GM19397 (cell line): ENCODE results near the gene NCAPH2.

ENCODE experiments used
- ATAC-seq: cut with Tn5 transposase; IDR thresholded peaks from one replicate; pipeline ENCODE4 v1.9.1; 2021; ENCODE audit warnings: mild to moderate bottlenecking, moderate library complexity; ENCODE audit not compliant: unreplicated experiment

The NCAPH2 gene

GRCh38 chr22:50545522-50546325 is 37.7 kb downstream of the NCAPH2 start, which contains the start of gene KLHDC7B:
Gene KLHDC7B (plus strand): TSS chr22:50545899. CDS start chr22:50546244, 345 bp downstream.
- no peak for ATAC-seq

GRCh38 chr22:50546326-50547262 is 38.6 kb downstream of the NCAPH2 start:
- no peak for ATAC-seq

DNA sequence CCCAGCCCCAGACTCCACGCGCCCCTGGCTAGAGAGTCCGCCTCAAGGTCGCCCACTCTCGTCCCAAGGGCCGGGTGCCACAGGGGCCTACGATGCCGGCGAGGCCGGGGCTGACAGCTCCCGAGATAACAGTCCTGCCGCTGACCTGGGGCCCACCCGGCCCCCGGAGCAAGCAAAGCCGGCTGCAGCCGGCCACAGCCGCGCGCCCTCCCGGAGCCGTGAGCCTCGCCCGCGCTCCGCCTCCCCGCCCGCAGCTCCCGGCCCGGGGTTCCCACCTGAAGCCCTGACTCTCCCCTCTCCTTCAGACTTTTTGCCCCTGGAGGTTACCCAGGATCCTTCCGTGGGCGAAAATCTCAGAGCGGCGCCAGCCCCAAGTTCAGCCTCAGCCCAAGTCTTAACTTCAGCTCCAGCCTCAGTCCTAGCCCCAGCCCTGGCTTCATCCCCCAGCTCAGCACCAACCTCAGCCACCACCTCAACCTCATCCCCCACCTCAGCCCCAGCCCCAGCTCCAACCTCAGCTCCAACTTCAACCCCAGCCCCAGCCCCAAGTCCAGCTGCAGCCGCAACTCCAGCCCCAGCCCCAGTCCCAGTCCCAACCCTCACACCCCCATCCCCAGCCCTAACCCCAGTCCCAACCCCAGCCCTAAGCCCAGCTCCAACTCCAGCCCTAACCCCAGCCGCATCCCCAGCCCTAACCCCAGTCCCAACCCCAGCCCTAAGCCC is 39.4 kb downstream of the NCAPH2 start:
- no peak for ATAC-seq

- ATAC-seq = no peak
Observed at GRCh38 chr22:50548040-50548920, 40.3 kb downstream of the NCAPH2 start.

GRCh38 chr22:50548921-50549790 is 41.1 kb downstream of the NCAPH2 start:
- no peak for ATAC-seq

GRCh38 chr22:50550395-50550794 is 42.4 kb downstream of the NCAPH2 start:
- ATAC-seq = no peak

DNA sequence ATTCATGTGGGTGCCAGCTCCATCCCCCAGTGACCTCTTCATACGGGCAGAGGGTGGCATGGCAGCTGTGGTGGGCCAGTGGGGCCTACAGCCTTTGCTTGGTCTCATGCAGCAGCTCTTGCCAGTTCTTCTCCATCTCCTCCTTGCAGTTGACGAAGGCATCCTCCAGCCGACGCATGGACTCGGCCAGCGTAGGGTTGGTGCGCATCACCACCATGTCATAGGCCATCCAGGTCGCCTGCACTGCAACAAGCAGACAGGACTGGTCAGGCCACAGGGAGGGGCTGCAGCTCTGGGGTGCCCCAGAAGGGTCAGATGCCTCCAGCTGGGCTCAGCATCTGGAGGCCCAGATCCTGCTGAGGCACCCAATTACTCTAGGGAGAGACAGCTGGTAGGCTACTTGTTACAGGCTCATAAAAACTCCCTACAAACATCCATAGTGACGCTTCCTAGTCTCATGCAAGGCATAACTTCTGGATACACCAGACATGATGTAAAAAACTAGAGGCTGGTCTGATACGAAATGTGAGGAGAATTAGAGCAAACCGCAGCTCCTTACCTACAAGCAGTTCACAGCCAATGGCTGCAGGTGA is 43.2 kb downstream of the NCAPH2 start:
- ATAC-seq = no peak

- no peak for ATAC-seq
Observed at GRCh38 chr22:50553310-50553709, 45.3 kb downstream of the NCAPH2 start.

- no peak for ATAC-seq
Observed at GRCh38 chr22:50556703-50557102, 48.7 kb downstream of the NCAPH2 start.

DNA sequence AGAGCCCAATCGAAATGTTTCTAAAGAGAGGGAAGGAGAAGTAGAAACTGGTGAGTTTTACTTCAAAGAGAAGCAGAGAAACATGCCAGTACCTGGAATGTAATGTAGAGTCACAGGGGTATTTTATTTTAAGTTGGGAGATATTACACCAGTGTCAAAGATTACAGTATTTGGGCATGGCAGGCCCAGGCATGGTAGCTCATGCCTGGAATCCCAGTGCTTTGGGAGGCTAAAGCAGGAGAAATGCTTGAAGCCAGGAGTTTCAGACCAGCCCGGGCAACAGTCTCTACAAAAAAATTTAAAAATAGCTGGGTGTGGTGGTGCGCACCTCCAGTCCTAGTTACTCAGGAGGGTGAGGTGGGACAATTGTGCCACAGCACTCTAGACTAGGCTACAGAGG is 52.0 kb downstream of the NCAPH2 start:
- ATAC-seq = no peak

GRCh38 chr22:50561401-50562358 is 53.7 kb downstream of the NCAPH2 start:
- no peak for ATAC-seq

DNA sequence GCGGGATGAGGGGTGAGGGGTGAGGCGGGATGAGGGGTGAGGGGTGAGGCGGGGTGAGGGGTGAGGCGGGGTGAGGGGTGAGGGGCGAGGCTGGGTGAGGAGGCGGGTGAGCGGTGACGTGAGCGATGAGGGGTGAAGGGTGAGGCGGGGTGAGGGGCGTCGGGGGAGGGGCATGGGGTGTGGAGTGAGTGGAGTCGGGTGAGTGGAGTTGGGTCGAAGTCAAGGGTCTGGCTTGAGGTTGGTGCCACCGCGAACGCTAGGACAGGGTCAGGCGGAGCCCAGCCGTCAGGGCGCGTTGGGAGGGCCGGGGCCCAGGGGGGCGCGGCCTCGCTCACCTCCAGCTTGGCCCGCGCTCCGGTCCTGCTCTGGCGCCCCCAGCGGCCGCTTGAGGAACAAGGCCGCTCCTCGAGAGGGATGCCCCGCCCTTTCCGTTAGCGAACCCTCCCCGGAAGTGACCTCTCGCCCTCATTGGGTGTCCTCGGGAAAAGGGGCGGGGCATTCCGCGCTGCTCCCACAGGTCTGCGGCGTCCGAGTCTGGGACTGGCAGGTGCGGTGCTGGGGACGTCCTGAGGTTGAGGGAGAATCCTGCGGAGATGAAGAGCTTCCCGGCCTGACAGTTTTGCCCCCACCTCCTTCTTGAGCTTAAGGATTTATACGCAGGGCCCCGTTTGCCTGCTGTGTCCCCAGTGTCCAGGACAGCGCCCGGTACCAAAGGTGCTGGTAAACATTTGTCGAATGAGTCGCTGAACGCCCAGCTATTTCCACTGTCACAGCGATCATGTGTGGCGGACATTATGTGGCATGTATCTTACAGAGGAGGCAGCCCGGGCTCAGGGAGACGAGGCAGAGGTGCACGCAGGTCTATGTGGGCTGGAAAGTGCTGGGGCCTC is 54.7 kb downstream of the NCAPH2 start, which contains the start of gene SYCE3:
Gene SYCE3 (minus strand): TSS at position 397 of the 890 bp plus-strand sequence. CDS start 6,514 bp downstream, outside the sequence.
- peak; percentile 90 for ATAC-seq

- ATAC-seq = no peak
Observed at GRCh38 chr22:50563413-50564160, 55.6 kb downstream of the NCAPH2 start.

DNA sequence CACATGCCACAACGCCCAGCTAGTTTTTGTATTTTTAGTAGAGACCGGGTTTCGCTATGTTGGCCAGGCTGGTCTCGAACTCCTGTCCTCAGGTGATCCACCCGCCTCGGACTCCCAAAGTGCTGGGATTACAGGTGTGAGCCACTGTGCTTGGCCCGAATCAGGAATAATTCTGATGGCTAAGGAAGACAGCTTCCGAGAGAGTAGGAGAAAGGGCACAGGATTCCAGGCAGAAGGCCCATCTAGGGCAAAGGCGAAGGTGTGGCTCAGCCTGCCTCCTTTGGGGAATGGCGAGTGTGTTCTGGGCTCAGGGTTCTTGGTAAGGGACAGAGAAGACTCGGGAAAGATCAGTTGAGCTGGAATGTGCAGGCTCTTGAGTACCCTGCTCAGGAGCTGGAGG is 56.3 kb downstream of the NCAPH2 start:
- ATAC-seq = no peak

DNA sequence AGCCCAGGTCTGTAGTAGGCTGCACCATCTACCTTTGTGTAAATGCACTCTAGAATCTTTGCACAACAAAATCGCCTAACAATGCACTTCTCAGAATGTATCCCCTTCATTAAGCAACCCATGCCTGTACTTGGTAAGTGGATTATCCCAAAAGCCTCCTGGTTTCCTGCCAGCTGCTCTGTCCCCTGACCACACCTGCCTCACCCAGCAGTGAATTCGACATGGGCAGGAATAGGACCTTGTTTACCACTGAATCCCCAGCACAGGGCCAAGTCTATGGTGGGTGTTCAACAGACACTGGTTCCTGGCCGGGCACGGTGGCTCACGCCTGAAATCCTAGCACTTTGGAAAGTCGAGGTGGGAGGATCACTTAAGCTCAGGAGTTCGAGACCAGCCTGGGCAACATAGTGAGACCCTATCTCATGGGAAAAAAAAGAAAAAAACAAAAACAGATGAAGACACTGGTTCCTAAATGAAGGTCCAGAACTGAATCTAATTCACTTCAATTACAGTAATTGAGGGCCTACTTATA is 59.8 kb downstream of the NCAPH2 start:
- no peak for ATAC-seq
